Fibroblast of lung (primary cell): ENCODE results near the gene PDE4B.

Source experiments
- EZH2 ChIP-seq: IDR thresholded peaks from 2 replicates; pipeline ENCODE4 v1.5.1; 2012; ENCODE audit warnings: low read length, control low read depth, mild to moderate bottlenecking; ENCODE audit errors: missing control alignments
- TF ChIP-seq, protein P1 (sequence below), 2 donors: IDR thresholded peaks in 1 of 2; conservative IDR thresholded peaks in 1 of 2; 1 replicate in 1 of 2; 2 replicates in 1 of 2; pipeline ENCODE4 v1.5.1; 2011 to 2012; ENCODE audit warnings: low read length in 2 of 2, control low read depth in 1 of 2, inconsistent platforms in 1 of 2, low read depth in 1 of 2, mild to moderate bottlenecking in 1 of 2

DNA sequence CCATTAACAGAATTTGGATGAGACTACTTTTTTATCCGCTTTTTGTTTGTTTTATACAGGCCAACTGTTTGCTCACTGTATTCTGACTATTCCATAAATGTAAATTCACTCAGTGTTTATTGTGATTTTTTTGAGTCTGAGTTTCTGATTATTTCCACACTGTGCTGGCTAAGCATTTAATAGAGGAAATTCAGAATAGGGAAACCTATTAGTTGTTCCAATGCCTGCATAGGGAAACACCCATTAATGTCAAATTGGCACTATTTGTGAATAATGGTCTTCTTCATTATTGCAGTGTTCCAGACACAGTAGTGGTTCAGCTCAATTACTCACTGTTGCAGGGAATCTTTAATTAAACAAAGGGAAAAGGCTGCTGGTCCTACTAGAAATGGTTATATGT lies 566.6 kb downstream of the PDE4B start:
- TF ChIP-seq, protein P1, sequence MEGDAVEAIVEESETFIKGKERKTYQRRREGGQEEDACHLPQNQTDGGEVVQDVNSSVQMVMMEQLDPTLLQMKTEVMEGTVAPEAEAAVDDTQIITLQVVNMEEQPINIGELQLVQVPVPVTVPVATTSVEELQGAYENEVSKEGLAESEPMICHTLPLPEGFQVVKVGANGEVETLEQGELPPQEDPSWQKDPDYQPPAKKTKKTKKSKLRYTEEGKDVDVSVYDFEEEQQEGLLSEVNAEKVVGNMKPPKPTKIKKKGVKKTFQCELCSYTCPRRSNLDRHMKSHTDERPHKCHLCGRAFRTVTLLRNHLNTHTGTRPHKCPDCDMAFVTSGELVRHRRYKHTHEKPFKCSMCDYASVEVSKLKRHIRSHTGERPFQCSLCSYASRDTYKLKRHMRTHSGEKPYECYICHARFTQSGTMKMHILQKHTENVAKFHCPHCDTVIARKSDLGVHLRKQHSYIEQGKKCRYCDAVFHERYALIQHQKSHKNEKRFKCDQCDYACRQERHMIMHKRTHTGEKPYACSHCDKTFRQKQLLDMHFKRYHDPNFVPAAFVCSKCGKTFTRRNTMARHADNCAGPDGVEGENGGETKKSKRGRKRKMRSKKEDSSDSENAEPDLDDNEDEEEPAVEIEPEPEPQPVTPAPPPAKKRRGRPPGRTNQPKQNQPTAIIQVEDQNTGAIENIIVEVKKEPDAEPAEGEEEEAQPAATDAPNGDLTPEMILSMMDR (conservative IDR thresholded peaks at IDR 0.05 in 1 of 2, IDR thresholded peaks at IDR 0.05 in 1 of 2; ENCODE audit: low read depth in 1 of 2, low read length in 2 of 2): no peak
- no peak for TF ChIP-seq EZH2
